Measurements from ENCODE around the gene SHISA6.
"Not testable (repeated sequence)": the region's sequence is repeated elsewhere in the genome, so short reads cannot be mapped to it uniquely, and the experiment has no call there.

SHISA6 gene

GRCh38 chr17:11267999-11268575 is 27.1 kb downstream of the SHISA6 start:
- no peak for DNase-seq

- DNase-seq: no peak
These were observed 28.2 kb downstream of the SHISA6 start for GRCh38 chr17:11269210-11269609.

GRCh38 chr17:11272191-11272590 is 31.2 kb downstream of the SHISA6 start:
- no peak for DNase-seq

GRCh38 chr17:11273596-11273995 is 32.6 kb downstream of the SHISA6 start:
- no peak for DNase-seq

GRCh38 chr17:11274106-11274505 is 33.1 kb downstream of the SHISA6 start:
- DNase-seq: no peak

- DNase-seq: no peak
These were observed 35.5 kb downstream of the SHISA6 start for GRCh38 chr17:11276486-11276885.

GRCh38 chr17:11278186-11278991 is 37.4 kb downstream of the SHISA6 start:
- no peak for DNase-seq

GRCh38 chr17:11278992-11279270 is 37.9 kb downstream of the SHISA6 start:
- DNase-seq: no peak

- DNase-seq: no peak
These were observed 38.8 kb downstream of the SHISA6 start for GRCh38 chr17:11279776-11280344.

GRCh38 chr17:11282586-11282985 is 41.6 kb downstream of the SHISA6 start:
- no peak for DNase-seq

GRCh38 chr17:11284811-11285210 is 43.8 kb downstream of the SHISA6 start:
- DNase-seq: no peak

- no peak for DNase-seq
These were observed 44.9 kb downstream of the SHISA6 start for GRCh38 chr17:11285946-11286345.

GRCh38 chr17:11287791-11288190 is 46.8 kb downstream of the SHISA6 start:
- DNase-seq: no peak

GRCh38 chr17:11290814-11291213 is 49.8 kb downstream of the SHISA6 start:
- no peak for DNase-seq

GRCh38 chr17:11292491-11292890 is 51.5 kb downstream of the SHISA6 start:
- DNase-seq: no peak

GRCh38 chr17:11293480-11293879 is 52.5 kb downstream of the SHISA6 start:
- no peak for DNase-seq

GRCh38 chr17:11294826-11295225 is 53.8 kb downstream of the SHISA6 start:
- no peak for DNase-seq

GRCh38 chr17:11296994-11297393 is 56.0 kb downstream of the SHISA6 start:
- DNase-seq: no peak

GRCh38 chr17:11298401-11298800 is 57.4 kb downstream of the SHISA6 start:
- DNase-seq: no peak

- DNase-seq: no peak
These were observed 59.2 kb downstream of the SHISA6 start for GRCh38 chr17:11300201-11300600.

GRCh38 chr17:11300738-11301137 is 59.7 kb downstream of the SHISA6 start:
- DNase-seq: no peak

- DNase-seq: not testable (repeated sequence)
These were observed 60.9 kb downstream of the SHISA6 start for GRCh38 chr17:11301874-11302273.

GRCh38 chr17:11302401-11303186 is 61.6 kb downstream of the SHISA6 start:
- DNase-seq: no peak

Measured in DMS153 (cell line).